Measurements from ENCODE around the gene MKRN2. TPM values are rescaled to one million over a fixed set of nuclear protein-coding genes. Genes with fewer than 3 reads are reported as not detected.

The MKRN2 gene
- total and polyA plus RNA-seq, 2 of the 13 experiments (the other 11 are each of a cell fraction or from before 2014, with no cell fraction given), result 25.5 to 34.3 TPM

GRCh38 chr3:12590096-12590495 is 33.2 kb downstream of the MKRN2 start:
- in situ Hi-C loops (cut with HindIII; ENCODE audit: extremely low pct_ligation_motif_present, low pct_unique_long_range_greater_than_20kb) (no loop called here), intact Hi-C loops (cut with micrococcal nuclease; ENCODE audit: unreplicated experiment) (no loop called here)
- ChIA-PET POLR2A (no interaction called here), CTCF (ENCODE audit: low intra/inter-chr PET ratio, low total read pairs) (no interaction called here)
- H3K36me3 ChIP-seq (replicated peaks in 1 of 2; ENCODE audit: control insufficient read depth in 1 of 2, insufficient read depth in 2 of 2, low read length in 2 of 2), result peaks cover 35 to 81% of the 10 kb centered on the region in 2 experiments
- H3K4me2 ChIP-seq (ENCODE audit: low read depth, low read length), result no peak overlapping the region
- H3K27me3 ChIP-seq (ENCODE audit: control insufficient read depth in 1 of 2, insufficient read depth in 2 of 2, low read length in 2 of 2), result no peaks in the 10 kb centered on the region
- H3K4me1 ChIP-seq (ENCODE audit: insufficient read depth, low read length), result no peaks in the 10 kb centered on the region
- H3K9me3 ChIP-seq (ENCODE audit: low read length), result no peaks in the 10 kb centered on the region
- no TSS peak for BruUV-seq (replicated peaks)
- no peak overlapping the region for H3K9ac ChIP-seq (ENCODE audit: insufficient read depth, low read depth, low read length)
- no peaks in the 10 kb centered on the region for H3K79me2 ChIP-seq (ENCODE audit: insufficient read depth, low read length)
- ATAC-seq, result no peak
- no peak overlapping the region for H3K4me3 ChIP-seq (replicated peaks in 1 of 3; ENCODE audit: insufficient read depth in 1 of 3, low read depth in 2 of 3, low read length in 3 of 3)
- TF ChIP-seq ZFY (CRISPR knock-in tag; IDR thresholded peaks at IDR 0.05), result no peak
- TF ChIP-seq ZIK1 (CRISPR knock-in tag; IDR thresholded peaks at IDR 0.05; ENCODE audit: borderline replicate concordance, low read depth), result no peak
- no peak for TF ChIP-seq PRDM4 (CRISPR knock-in tag; IDR thresholded peaks at IDR 0.05; ENCODE audit: borderline replicate concordance)
- DNase-seq (ENCODE audit: low spot score), result no peak
- FAIRE-seq, result no peak
- no peaks in the 10 kb centered on the region for H4K20me1 ChIP-seq (ENCODE audit: insufficient read depth, low read length)
- WGBS (ENCODE audit: low lambda C conversion rate), result no CpG with 5 or more reads among the region's 4 CpGs
- H3K27ac ChIP-seq (ENCODE audit: extremely low read length, insufficient read depth, low read length), result no peak overlapping the region
- no peak overlapping the region for H2AFZ ChIP-seq (ENCODE audit: low read length)

GRCh38 chr3:12591456-12591855 is 34.6 kb downstream of the MKRN2 start:
- H3K79me2 ChIP-seq (ENCODE audit: insufficient read depth, low read length), result no peaks in the 10 kb centered on the region
- DNase-seq (ENCODE audit: low spot score) (no peak), ATAC-seq (no peak), FAIRE-seq (no peak)
- ChIA-PET CTCF (ENCODE audit: low intra/inter-chr PET ratio, low total read pairs) (no interaction called here), POLR2A (no interaction called here)
- H2AFZ ChIP-seq (ENCODE audit: low read length), result no peak overlapping the region
- WGBS (ENCODE audit: low lambda C conversion rate), result 92% methylated on average over 6 of the region's 6 CpGs
- no peak overlapping the region for H3K4me3 ChIP-seq (replicated peaks in 1 of 3; ENCODE audit: insufficient read depth in 1 of 3, low read depth in 2 of 3, low read length in 3 of 3)
- no peak overlapping the region for H3K27ac ChIP-seq (ENCODE audit: extremely low read length, insufficient read depth, low read length)
- BruUV-seq (replicated peaks), result no TSS peak
- peaks cover 31 to 78% of the 10 kb centered on the region in 2 experiments for H3K36me3 ChIP-seq (replicated peaks in 1 of 2; ENCODE audit: control insufficient read depth in 1 of 2, insufficient read depth in 2 of 2, low read length in 2 of 2)
- H3K4me1 ChIP-seq (ENCODE audit: insufficient read depth, low read length), result no peaks in the 10 kb centered on the region
- H4K20me1 ChIP-seq (ENCODE audit: insufficient read depth, low read length), result no peaks in the 10 kb centered on the region
- no peaks in the 10 kb centered on the region for H3K9me3 ChIP-seq (ENCODE audit: low read length)
- in situ Hi-C loops (cut with HindIII; ENCODE audit: extremely low pct_ligation_motif_present, low pct_unique_long_range_greater_than_20kb) (no loop called here), intact Hi-C loops (cut with micrococcal nuclease; ENCODE audit: unreplicated experiment) (no loop called here)
- no peaks in the 10 kb centered on the region for H3K27me3 ChIP-seq (ENCODE audit: control insufficient read depth in 1 of 2, insufficient read depth in 2 of 2, low read length in 2 of 2)
- H3K4me2 ChIP-seq (ENCODE audit: low read depth, low read length), result no peak overlapping the region
- H3K9ac ChIP-seq (ENCODE audit: insufficient read depth, low read depth, low read length), result no peak overlapping the region
- no peak for TF ChIP-seq THRA (CRISPR knock-in tag; IDR thresholded peaks at IDR 0.05; ENCODE audit: borderline replicate concordance)
- TF ChIP-seq PHF8 (CRISPR knock-in tag; IDR thresholded peaks at IDR 0.05), result no peak
- no peak for TF ChIP-seq ZBTB2 (CRISPR knock-in tag; IDR thresholded peaks at IDR 0.05; ENCODE audit: low read depth)
- no peak for TF ChIP-seq EP300 (IDR thresholded peaks at IDR 0.05; ENCODE audit: low read depth in 2 of 2, low read length in 2 of 2)
- no peak for TF ChIP-seq EP300 (CRISPR knock-in tag; IDR thresholded peaks at IDR 0.05; ENCODE audit: borderline replicate concordance)
- no peak for TF ChIP-seq ZMAT3 (CRISPR knock-in tag; conservative IDR thresholded peaks at IDR 0.05)
- TF ChIP-seq ZNF660 (CRISPR knock-in tag; IDR thresholded peaks at IDR 0.05; ENCODE audit: borderline replicate concordance, low read depth), result no peak
- TF ChIP-seq TCF7 (IDR thresholded peaks at IDR 0.05; ENCODE audit: low read depth), result no peak
- no peak for TF ChIP-seq ISX (CRISPR knock-in tag; conservative IDR thresholded peaks at IDR 0.05)
